H9 (cell line): ENCODE measurements around the gene SLCO3A1. TPM values are rescaled to one million over a fixed set of nuclear protein-coding genes. Genes with fewer than 3 reads are reported as not detected.

Source experiments
- DNase-seq: peaks from one replicate; pipeline ENCODE4 v3.0.0-alpha.2; 2017
- H2AFZ ChIP-seq: one replicate; pipeline ENCODE4 v1.6.1; 2013; ENCODE audit warnings: mild to moderate bottlenecking, low read length, control low read depth, moderate library complexity
- H2AK5ac ChIP-seq: 2 replicates; pipeline ENCODE4 v1.6.1; 2013; ENCODE audit warnings: low read length, control low read depth, mixed read lengths; ENCODE audit not compliant: insufficient read length
- H2BK120ac ChIP-seq: one replicate; pipeline ENCODE4 v1.6.1; 2013; ENCODE audit warnings: low read depth, mild to moderate bottlenecking, low read length, control low read depth, inconsistent platforms; ENCODE audit not compliant: poor library complexity, severe bottlenecking
- H2BK12ac ChIP-seq: 2 replicates; pipeline ENCODE4 v1.6.1; 2013; ENCODE audit warnings: low read length, control low read depth, mixed read lengths, low read depth; ENCODE audit not compliant: insufficient read length
- H2BK15ac ChIP-seq: 2 replicates; pipeline ENCODE4 v1.6.1; 2013; ENCODE audit warnings: low read depth, low read length, control low read depth
- H2BK20ac ChIP-seq: one replicate; pipeline ENCODE4 v1.6.1; 2013; ENCODE audit warnings: low read depth, mild to moderate bottlenecking, low read length, control low read depth, inconsistent platforms; ENCODE audit not compliant: poor library complexity, severe bottlenecking
- H2BK5ac ChIP-seq: 2 replicates; pipeline ENCODE4 v1.6.1; 2013; ENCODE audit warnings: low read length, control low read depth, mixed read lengths; ENCODE audit not compliant: insufficient read length
- H3K14ac ChIP-seq: 2 replicates; pipeline ENCODE4 v1.6.1; 2013; ENCODE audit warnings: low read length, control low read depth; ENCODE audit not compliant: insufficient read depth
- H3K18ac ChIP-seq: 2 replicates; pipeline ENCODE4 v1.6.1; 2013; ENCODE audit warnings: low read depth, mild to moderate bottlenecking, mixed read lengths, low read length, control low read depth; ENCODE audit not compliant: insufficient read length
- H3K23ac ChIP-seq: 2 replicates; pipeline ENCODE4 v1.6.1; 2013; ENCODE audit warnings: low read length, control low read depth, mixed read lengths, low read depth; ENCODE audit not compliant: insufficient read length
- H3K23me2 ChIP-seq: 2 replicates; pipeline ENCODE4 v1.6.1; 2013; ENCODE audit warnings: low read depth, mild to moderate bottlenecking, mixed read lengths, low read length, control low read depth; ENCODE audit not compliant: insufficient read length, poor library complexity, severe bottlenecking
- H3K27ac ChIP-seq: 2 replicates; pipeline ENCODE4 v1.5.1; 2013; ENCODE audit warnings: low read length, control low read depth, mixed read lengths, low read depth; ENCODE audit not compliant: insufficient read length
- H3K27me3 ChIP-seq: 2 replicates; pipeline ENCODE4 v1.6.1; 2013; ENCODE audit warnings: low read length, control low read depth, inconsistent platforms; ENCODE audit not compliant: insufficient read depth
- H3K4ac ChIP-seq: 2 replicates; pipeline ENCODE4 v1.6.1; 2013; ENCODE audit warnings: low read depth, mild to moderate bottlenecking, control low read depth, inconsistent platforms, low read length, moderate library complexity
- H3K4me1 ChIP-seq: 2 replicates; pipeline ENCODE4 v1.6.1; 2013; ENCODE audit warnings: low read length, control low read depth, inconsistent platforms; ENCODE audit not compliant: insufficient read depth
- H3K4me2 ChIP-seq: 2 replicates; pipeline ENCODE4 v1.6.1; 2013; ENCODE audit warnings: low read length, control low read depth, mixed read lengths; ENCODE audit not compliant: insufficient read length, insufficient read depth
- H3K56ac ChIP-seq: 2 replicates; pipeline ENCODE4 v1.6.1; 2013; ENCODE audit warnings: low read depth, mild to moderate bottlenecking, mixed read lengths, low read length, control low read depth; ENCODE audit not compliant: insufficient read length
- H3K79me1 ChIP-seq: 2 replicates; pipeline ENCODE4 v1.6.1; 2013; ENCODE audit warnings: low read depth, mild to moderate bottlenecking, moderate library complexity, low read length, control low read depth, inconsistent platforms; ENCODE audit not compliant: insufficient read depth, poor library complexity, severe bottlenecking
- H3K79me2 ChIP-seq: 2 replicates; pipeline ENCODE4 v1.6.1; 2013; ENCODE audit warnings: low read length, control low read depth, inconsistent platforms; ENCODE audit not compliant: insufficient read depth
- H3K9ac ChIP-seq: 2 replicates; pipeline ENCODE4 v1.6.1; 2013; ENCODE audit warnings: low read length, control low read depth, mixed read lengths; ENCODE audit not compliant: insufficient read length; ENCODE audit errors: extremely low read depth
- H3K9me3 ChIP-seq: one replicate; pipeline ENCODE4 v1.6.1; 2013; ENCODE audit warnings: low read depth, low read length, inconsistent platforms; ENCODE audit not compliant: control insufficient read depth
- H3T11ph ChIP-seq: one replicate; pipeline ENCODE4 v1.6.1; 2013; ENCODE audit warnings: mild to moderate bottlenecking, low read length, control low read depth, inconsistent platforms
- H4K20me1 ChIP-seq: one replicate; pipeline ENCODE4 v1.6.1; 2013; ENCODE audit not compliant: control insufficient read depth, insufficient read length, insufficient read depth
- H4K5ac ChIP-seq: 2 replicates; pipeline ENCODE4 v1.6.1; 2013; ENCODE audit warnings: low read depth, mild to moderate bottlenecking, mixed read lengths, low read length, control low read depth; ENCODE audit not compliant: insufficient read length
- H4K8ac ChIP-seq: replicated peaks from 2 replicates; pipeline ENCODE4 v1.6.1; 2013; ENCODE audit warnings: low read length, control low read depth, mixed read lengths, low read depth; ENCODE audit not compliant: insufficient read length
- H4K91ac ChIP-seq: 2 replicates; pipeline ENCODE4 v1.6.1; 2013; ENCODE audit warnings: low read depth, mild to moderate bottlenecking, moderate library complexity, mixed read lengths, low read length, control low read depth; ENCODE audit not compliant: insufficient read length
- H3K27ac Mint-ChIP-seq, 3 experiments: 2 replicates in 2 of 3; 3 replicates in 1 of 3; pipeline ENCODE4 v1.8.0; 2020 to 2021; ENCODE audit warnings: mixed read lengths in 3 of 3, mild to moderate bottlenecking in 1 of 3, moderate library complexity in 1 of 3
- H3K27me3 Mint-ChIP-seq: 2 replicates; pipeline ENCODE4 v1.8.0; 2021; ENCODE audit warnings: low read depth, mild to moderate bottlenecking, moderate library complexity, mixed read lengths
- H3K36me3 Mint-ChIP-seq, 3 experiments: 2 replicates in 2 of 3; 3 replicates in 1 of 3; pipeline ENCODE4 v1.8.0; 2020 to 2021; ENCODE audit warnings: low read depth in 3 of 3, mixed read lengths in 3 of 3; ENCODE audit not compliant: insufficient read depth in 1 of 3
- H3K4me1 Mint-ChIP-seq, 2 experiments: 2 replicates each; pipeline ENCODE4 v1.8.0; 2020; ENCODE audit warnings: mixed read lengths in 2 of 2
- H3K4me3 Mint-ChIP-seq, 2 experiments: 2 replicates in 1 of 2; 3 replicates in 1 of 2; pipeline ENCODE4 v1.8.0; 2020 to 2021; ENCODE audit warnings: mild to moderate bottlenecking in 2 of 2, mixed read lengths in 2 of 2, moderate library complexity in 1 of 2
- H3K9me3 Mint-ChIP-seq, 2 experiments: 2 replicates in 1 of 2; 3 replicates in 1 of 2; pipeline ENCODE4 v1.8.0; 2020; ENCODE audit warnings: mild to moderate bottlenecking in 2 of 2, mixed read lengths in 2 of 2, moderate library complexity in 1 of 2
- WGBS: extraction: QIAGEN DNeasy Blood & Tissue Kit; methylation state at CpG from one replicate; pipeline ENCODE4 v1.1.7; 2013; ENCODE audit warnings: missing lambda C conversion rate, low lambda C conversion rate, mixed read lengths; ENCODE audit not compliant: insufficient read length; ENCODE audit errors: extremely low coverage; 5-methylcytosine and 5-hydroxymethylcytosine counted together
- total RNA-seq: library from RNA; stranded (reverse); gene quantifications from 2 replicates; pipeline ENCODE4 v1.2.1, GENCODE V29; 2021
- TF ChIP-seq, protein P1 (sequence below): fragments of 200-600 bp; sonication (generic); conservative IDR thresholded peaks from 3 replicates; pipeline ENCODE4 v1.8.0; 2021; ENCODE audit warnings: antibody characterized with exemption, mild to moderate bottlenecking

The SLCO3A1 gene
- total RNA-seq, 1 experiment from 2014 or later, result 9.4 TPM

DNA sequence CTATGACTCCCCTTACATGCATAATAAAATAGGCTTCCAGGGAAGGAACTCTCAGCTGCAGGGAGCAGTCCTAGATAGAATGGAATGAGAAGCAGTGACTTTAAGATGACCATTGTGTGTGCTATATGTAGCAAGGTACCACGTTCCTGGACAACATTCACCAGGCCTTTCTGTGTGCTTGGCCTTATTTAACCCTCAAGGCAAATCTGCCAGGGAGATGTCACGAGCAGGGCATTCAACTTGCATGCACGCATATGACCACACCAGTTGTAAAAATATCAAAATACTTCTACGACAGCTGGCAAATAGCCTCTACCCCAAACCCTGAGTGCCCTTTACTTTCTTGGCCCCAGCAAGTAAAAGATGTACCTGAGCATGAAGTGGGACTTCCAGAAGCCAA is 342.8 kb downstream of the SLCO3A1 start:
- TF ChIP-seq, protein P1, sequence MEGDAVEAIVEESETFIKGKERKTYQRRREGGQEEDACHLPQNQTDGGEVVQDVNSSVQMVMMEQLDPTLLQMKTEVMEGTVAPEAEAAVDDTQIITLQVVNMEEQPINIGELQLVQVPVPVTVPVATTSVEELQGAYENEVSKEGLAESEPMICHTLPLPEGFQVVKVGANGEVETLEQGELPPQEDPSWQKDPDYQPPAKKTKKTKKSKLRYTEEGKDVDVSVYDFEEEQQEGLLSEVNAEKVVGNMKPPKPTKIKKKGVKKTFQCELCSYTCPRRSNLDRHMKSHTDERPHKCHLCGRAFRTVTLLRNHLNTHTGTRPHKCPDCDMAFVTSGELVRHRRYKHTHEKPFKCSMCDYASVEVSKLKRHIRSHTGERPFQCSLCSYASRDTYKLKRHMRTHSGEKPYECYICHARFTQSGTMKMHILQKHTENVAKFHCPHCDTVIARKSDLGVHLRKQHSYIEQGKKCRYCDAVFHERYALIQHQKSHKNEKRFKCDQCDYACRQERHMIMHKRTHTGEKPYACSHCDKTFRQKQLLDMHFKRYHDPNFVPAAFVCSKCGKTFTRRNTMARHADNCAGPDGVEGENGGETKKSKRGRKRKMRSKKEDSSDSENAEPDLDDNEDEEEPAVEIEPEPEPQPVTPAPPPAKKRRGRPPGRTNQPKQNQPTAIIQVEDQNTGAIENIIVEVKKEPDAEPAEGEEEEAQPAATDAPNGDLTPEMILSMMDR, result no peak
- peaks cover 0 to 2% (median 0%) of the 10 kb centered on the region in 3 experiments; a peak in 2 of 7 replicates for H3K36me3 Mint-ChIP-seq
- Histone ChIP-seq H3K27me3 (no peaks in the 10 kb centered on the region), H4K8ac (no peak overlapping the region), H3K9me3 (no peaks in the 10 kb centered on the region), H3K4me1 (no peaks in the 10 kb centered on the region; the same call in 1 of the 2 replicates), H3K79me1 (no peaks in the 10 kb centered on the region), H3K18ac (no peak overlapping the region), H4K20me1 (no peaks in the 10 kb centered on the region), H2AK5ac (no peak overlapping the region), H3K27ac (no peak overlapping the region), H2AFZ (no peak overlapping the region), H2BK5ac (no peak overlapping the region), H2BK120ac (no peak overlapping the region), H3T11ph (no peak overlapping the region), H4K5ac (no peak overlapping the region), H2BK15ac (no peak overlapping the region; the same call in 1 of the 2 replicates), H3K23me2 (no peaks in the 10 kb centered on the region), H3K56ac (no peak overlapping the region), H3K79me2 (no peaks in the 10 kb centered on the region), H3K9ac (no peak overlapping the region), H3K14ac (no peak overlapping the region), H3K23ac (no peak overlapping the region), H3K4ac (no peak overlapping the region), H2BK12ac (no peak overlapping the region), H2BK20ac (no peak overlapping the region), H3K4me2 (no peak overlapping the region), H4K91ac (no peak overlapping the region)
- no peaks in the 10 kb centered on the region; the same call in 1 of the 2 replicates for H3K27me3 Mint-ChIP-seq
- no peak overlapping the region for H3K27ac Mint-ChIP-seq
- WGBS, result no CpG with 5 or more reads among the region's 4 CpGs
- no peak for DNase-seq
- no peak overlapping the region for H3K4me3 Mint-ChIP-seq
- H3K4me1 Mint-ChIP-seq, result peaks cover 21% of the 10 kb centered on the region in 2 experiments
- peaks cover 0 to 5% of the 10 kb centered on the region in 2 experiments; a peak in 3 of 5 replicates for H3K9me3 Mint-ChIP-seq
